HK-2 (cell line): ENCODE data around the gene SFXN4.
A peak's percentile ranks its signal among the peaks of the same experiment; 100 is the strongest.
"Not testable (repeated sequence)": the region's sequence is repeated elsewhere in the genome, so short reads cannot be mapped to it uniquely, and the experiment has no call there.

Experiments used
- DNase-seq: peaks from one replicate; pipeline ENCODE4 v3.0.0-alpha.2; 2018; ENCODE audit not compliant: unreplicated experiment

Gene SFXN4

DNA sequence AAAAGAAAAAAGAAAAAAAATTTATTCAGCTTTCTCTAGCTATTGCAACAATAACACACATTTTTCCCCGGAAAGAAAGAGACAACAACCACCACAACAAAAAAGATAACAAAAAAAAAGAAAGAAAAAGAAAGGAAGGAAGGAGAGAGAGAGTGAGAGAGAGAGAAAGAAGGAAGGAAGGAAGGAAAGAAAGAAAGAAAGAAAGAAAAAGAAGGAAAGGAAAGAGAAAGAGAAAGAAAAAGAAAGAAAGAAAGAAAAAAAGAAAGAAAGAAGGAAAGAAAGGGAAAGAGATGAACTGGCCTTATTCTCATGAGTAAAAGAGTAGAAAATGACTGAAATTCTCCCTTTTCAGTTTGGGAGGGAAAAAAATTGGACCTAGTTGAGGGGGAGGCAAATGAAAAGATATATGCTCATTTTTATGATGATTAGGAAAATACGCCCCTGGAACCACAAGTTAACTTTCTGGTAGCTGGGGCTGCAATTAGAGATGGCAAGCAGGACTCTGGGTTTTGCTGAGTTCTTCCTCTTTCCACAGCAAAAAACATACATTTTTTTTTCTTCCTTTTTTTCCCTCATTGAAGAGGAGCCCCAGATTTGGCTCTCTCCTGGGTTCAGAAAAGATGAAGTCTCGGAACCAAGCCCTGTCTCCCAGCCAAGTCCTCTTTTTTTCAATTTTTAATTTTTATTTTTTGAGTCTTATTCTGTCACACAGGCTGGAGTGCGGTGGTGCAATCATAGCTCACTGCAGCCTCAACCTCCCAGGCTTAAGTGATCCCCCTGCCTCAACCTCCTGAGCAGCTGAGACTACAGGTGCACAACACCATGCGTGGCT is 25.7 kb upstream of the SFXN4 start:
- DNase-seq: no peak

DNA sequence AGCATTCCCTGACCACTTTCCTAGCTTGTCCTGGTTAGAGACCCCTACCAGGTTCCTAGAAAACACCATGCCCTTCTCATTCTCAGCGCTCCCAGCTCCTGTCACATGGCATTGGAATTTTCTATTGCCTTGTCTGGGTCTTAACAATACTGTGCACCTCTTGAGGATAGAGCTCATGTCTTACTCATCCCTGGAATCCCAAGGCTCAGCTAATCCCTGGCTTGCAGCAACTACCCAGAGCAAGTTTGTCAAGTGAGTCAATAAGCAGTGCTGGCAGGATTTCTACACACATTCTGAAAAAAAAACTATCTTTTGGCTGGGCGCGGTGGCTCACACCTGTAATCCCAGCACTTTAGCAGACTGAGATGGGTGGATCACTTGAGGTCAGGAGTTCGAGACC is 24.8 kb upstream of the SFXN4 start:
- peak; percentile 68 for DNase-seq

DNA sequence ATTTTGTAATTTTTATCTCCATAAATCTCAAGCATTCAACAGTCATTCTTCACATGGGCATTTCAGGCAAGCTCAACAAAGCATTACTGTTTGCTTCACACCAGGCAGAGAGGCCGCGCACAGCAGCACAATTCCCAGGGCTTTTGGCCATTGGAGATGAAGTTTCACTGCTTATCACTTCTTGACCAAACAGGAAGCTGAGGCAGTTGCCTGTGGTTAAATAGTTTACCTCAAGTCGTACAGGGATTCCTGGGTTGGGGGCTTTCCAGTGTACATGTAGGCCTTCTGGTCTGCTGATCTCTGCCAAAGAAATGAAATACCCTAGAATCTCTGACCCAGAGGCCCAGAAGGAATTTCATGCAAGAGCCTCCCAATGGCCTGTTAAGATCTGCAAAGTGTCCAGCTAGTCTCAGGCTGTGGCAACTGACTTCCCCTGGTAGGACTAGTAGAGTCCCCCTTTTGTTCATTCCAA is 24.3 kb upstream of the SFXN4 start:
- DNase-seq: peak; percentile 26

DNA sequence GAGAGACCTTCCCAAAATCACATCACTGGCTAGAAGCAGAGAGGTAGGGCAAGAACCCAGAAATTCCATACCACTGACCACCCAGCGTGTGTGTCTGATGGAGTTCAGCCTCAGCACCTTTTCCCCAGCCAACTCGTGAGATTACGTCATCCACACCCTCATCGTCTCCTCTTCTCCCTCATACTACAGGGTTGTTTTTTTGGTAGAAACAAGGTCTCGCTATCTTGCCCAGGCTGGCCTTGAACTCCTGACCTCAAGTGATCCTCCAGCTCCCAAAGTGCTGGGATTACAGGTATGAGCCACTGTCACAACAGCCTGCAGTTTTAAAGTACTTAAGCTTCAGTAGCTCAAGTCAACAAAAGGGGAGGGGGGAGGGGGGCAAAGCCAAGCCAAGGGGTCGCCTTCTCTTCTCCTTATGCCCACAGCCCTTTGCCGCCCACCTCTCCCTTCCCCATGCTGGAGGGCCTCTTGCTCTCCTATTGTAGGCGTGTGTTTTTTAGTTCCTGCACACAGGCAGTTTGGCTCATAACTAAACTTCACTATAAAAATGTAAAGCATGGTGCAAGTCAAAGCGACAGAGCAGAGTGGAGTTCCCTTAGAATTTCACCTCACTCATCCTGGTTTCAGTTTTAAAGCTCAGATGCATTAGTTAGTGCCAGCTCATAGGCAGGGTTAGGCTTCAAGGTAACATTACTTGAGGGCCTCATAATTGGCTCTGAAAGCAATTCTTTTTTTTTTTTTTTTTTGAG is 18.3 kb upstream of the SFXN4 start:
- no peak for DNase-seq

DNA sequence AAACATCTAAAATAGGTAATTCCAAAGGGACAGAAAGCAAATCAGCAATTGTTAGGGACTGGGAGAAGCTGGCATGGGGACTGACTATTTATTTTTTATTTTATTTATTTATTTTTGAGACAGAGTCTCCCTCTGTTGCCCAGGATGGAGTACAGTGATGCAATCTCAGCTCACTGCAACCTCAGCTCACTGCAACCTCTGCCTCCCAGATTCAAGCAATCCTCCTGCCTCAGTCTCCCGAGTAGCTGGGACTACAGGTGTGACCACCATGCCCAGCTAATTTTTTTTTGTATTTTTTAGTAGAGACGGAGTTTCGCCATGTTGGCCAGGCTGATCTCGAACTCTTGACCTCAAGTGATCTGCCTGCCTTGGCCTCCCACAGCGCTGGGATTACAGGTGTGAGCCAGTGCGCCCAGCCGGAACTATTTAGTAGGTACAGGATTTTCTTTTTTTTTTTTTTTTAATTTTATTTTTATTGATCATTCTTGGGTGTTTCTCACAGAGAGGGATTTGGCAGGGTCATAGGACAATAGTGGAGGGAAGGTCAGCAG is 15.4 kb upstream of the SFXN4 start:
- DNase-seq: not testable (repeated sequence)

DNA sequence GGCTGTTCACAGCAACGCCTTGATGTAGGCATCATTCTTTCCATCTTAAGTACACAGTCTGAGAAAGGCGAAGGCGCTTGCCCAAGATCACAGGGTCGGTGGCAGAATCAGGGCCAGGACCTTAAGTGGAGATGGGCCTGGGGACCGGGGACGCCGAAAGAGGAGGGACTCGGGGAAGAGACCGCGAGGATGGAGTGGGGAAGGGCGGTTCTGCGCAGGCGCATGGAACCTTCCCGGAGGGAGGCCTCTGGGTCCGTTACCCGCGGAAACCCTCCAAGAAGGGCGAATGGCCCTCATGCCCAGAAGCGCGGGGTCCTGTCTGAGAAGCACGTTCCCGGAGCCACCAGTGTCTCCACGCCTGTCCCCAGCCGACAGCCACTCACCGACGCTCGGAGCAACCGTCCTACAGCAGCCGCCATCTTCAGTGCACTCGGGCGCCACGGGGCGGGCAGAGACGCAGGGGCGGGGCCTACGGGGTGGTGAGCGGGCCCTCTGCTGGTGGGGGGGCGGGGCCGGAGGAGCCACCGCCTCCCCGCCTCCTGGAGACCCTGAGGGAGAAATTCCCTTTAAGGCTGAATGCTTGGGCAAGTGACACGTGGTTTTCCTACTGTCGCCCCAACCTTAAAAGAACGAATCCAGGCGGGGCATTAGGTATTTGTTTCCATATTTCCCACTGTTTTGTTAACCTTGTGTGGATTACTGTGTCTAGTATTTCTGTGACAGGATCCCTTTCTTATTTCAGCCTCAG is 13.0 kb upstream of the SFXN4 start, which contains the start of gene PRDX3:
PRDX3 (minus strand) TSS at position 441 of the 748 bp plus-strand sequence; CDS start at position 419, 22 bp downstream.
- DNase-seq: peak; percentile 97

DNA sequence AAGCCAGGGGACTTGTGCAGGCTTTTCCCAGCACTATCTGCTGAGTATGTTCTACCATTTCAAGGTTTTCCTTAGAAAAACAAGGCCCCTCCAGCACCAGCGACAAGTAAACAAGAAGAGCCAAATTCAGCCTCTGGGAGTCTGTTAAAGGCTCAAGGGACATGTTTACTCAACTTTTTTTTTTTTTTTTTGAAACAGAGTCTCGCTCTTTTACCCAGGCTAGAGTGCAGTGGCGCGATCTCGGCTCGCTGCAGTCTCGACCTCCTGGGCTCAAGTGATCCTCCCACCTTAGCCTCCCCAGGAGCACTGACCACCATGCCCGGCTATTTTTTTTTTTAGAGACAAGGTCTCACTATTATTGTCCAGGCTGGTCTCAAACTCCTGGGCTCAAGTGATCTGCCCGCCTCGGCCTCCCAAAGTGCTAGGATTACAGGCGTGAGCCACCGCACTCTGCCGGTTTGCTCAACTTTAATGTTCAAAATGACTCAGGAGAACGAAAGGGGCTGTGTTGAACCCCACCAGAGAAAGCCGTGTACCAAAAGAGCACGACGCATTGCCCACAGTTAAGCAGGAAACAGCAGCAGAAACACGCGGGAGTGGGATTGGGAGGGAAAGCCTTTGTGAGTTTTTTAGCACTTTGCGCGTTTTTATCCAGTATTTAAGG is 12.3 kb upstream of the SFXN4 start:
- no peak for DNase-seq

DNA sequence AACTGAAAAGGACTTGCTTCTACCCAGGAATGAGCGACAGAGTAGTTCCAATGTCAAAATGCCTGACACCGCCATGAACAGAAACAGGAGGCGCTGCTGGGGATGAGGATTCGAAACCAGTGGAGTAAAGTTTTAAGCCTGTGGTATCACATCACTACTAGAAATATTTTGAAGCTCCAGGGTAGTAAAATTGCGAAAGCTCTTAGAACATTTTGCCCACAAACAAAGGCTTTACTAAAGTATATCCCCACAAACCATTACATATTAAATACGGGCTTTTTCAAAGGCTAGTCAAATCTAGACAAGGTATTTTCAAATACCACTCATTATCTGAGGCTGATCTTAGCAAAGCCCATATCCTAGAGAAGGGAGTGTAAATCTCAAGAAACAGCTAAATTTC is 10.7 kb upstream of the SFXN4 start:
- DNase-seq: no peak

DNA sequence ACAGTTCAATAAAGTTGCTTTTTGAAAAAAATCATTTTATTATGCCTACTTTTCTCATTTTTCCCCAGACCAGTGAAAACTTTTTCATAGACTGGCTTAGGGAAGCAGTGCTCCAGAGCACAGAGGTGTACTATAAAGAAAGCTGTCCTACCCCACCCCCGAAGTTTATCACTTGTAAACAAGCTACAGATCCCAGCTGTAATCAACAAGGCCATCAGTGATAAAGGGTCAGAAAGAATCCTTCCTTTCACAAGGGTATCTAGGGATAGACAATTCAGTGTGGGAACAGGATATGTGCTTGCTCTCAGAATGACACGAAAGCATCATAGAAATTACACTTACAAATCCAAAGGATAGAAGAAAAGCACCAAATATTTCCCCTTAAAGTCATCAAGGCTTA is 8.6 kb upstream of the SFXN4 start:
- no peak for DNase-seq

DNA sequence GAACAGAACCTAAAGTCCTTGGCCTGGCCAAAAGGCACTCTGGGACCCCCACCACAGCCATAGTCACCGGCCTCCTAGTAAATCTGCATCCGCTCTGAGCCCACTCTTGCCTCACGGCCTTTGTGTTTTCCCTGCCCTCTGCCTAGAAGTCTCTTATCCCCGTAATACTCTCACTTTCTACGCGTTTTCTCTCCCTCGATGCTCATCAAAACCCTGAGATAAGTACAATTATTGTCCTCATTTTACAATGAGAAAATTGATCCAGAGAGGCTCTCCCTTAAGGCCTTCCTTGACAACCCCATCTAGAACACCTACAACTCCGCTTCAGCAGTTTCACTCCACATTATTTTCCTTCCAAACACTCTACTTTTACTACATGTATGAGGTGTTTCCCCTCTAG is 1.5 kb upstream of the SFXN4 start:
- DNase-seq: no peak

DNA sequence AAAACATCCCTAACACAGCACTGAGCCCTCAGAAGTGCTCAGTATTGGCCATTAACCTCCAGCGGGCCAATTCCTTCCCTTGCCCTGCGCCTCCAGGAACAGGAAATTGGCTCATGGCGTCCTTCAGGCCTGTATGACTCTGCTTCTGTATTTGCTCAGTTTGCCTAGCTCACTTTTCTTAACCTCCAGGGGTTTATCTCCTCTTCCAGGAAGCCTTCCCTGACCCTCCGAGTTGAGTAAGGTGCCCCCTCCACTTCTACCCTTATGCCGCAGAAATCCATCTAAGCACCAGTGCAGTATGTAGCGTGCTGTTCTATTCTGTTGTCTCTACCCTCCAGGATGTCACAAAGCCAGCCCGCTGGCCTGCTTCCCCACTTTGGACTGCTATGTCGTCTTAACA is 1.1 kb upstream of the SFXN4 start:
- DNase-seq: no peak

DNA sequence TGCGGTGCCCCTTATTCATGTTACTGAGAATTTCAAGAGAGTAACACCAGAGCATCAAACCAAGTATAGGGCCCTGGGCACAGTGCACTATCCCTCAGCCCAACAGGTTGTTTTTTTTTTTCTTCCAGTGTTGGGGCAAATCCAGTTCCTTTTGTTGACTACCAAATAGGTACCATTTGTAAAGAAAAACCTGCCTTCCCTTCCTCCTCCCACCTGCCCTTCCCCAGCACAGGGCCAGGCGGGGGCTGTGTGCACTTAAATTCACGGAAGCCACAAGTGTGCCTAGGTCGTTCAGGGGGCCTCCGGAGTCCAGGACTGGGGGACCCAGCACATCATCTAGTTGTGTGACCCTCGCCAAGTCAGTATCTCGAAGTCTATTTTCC is 595 bp upstream of the SFXN4 start:
- no peak for DNase-seq

DNA sequence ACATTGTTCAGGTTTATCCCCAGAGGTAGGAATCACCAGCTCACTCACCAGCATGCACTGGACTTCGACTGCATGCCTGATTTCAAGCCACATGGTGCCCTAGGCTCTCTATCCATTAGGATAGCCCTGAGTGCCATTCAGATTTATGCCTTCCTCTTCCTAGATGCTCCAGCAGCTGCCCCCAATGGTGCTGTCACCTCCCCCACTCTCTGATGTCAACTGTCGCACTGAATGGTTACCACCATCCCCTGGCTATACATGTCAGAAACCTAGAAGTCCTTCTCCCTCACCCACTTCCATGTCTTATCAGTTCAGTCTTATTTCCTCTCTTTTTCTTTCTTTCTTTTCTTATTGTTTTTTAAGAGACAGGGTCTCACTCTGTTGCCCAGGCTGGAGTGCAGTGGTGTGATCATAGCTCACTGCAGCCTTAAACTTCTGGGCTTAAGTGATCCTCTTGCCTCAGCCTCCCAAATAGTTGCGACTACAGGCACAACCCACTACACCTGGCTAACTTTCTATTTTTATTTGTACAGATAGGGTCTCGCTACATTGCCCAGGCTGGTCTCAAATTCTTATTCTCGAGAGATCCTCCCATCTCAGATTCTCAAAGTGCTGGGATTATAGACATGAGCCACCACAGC is 2.9 kb downstream of the SFXN4 start:
- DNase-seq: no peak

DNA sequence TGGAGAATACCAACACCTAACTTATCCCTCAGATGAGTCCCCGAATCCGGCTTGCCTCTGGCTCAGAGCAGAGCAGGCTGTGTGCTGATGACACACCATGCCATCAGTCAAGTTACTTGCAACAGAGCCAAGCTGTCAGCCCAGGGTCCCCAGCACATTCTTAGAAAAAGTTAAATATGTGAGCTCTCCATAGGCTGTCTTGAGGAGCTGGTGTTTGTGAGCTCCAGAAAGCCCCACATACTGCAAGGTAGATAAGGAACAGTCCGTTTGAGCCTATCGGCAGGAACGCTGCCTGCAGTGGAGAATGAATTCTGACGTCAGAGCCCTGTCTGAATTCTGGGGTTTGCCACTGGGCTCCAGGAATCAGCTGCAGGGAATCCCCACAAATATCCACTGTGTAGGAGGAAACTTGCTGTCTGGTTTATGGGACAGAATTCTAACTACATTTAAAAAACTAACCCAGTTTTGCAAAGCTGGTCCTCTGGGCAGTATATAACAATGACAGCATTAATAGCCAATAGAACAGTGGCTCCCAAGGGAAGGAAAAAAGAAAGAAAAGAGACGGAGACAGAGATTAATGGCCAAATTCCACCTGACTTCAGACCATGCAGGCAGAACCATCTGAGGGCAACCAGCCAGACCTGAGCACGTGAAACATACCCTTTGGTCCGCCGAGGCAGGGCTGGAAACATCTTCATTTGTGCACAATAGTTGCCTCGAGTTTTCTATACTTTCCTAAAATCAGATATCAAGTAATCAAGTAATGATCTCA is 3.6 kb downstream of the SFXN4 start:
- DNase-seq: no peak

DNA sequence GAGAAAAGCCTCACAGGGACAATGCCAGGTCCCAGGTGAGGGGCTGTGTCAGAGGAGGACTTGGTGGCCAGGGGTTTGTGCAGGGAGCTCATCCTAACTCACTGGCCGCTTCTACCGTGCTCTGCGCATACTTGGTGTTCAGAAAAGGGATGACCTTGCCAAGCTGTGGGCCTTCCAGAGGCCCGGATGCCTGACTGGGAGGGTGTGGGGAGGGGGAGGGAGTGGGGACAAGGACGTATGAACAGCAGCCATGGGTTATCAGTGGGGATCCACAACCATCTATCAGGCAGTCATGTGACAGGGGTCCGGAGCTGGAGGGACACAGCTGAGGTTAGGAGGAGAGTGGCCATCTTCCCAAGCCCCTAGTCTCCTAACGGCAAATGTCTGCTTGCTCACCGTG is 6.2 kb downstream of the SFXN4 start:
- DNase-seq: no peak

DNA sequence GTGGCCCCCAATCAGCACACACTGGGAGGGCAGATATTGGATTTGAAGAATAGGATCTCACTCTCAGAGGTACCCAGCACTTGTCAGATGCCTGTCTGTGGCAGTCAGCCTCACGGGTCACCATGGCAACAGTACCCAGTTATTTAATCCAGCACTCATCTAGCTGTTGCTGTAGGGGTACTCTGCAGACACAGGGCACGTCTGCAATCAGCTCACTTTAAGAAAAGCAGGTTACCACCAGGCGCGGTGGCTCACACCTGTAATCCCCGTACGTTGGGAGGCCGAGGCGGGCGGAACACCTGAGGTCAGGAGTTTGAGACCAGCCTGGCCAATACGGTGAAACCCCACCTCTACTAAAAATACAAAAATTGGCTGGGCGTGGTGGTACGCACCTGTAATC is 11.9 kb downstream of the SFXN4 start:
- no peak for DNase-seq

DNA sequence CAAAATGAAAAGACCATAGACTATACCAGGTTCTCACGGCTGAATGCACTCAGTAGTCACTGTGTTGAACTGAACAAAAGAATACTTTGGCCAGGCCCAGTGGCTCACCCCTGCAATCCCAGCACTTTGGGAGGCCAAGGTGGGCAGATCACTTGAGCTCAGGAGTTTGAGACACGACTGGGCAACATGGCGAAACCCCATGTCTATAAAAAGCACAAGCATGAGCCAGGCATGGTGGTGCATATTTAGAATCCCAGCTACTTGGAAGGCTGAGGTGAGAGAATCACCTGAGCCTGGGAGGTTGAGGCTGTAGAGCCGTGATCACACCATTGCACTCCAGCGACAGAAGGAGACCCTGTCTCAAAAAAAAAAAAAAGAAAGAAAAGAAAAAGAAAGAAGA is 12.5 kb downstream of the SFXN4 start:
- DNase-seq: no peak

DNA sequence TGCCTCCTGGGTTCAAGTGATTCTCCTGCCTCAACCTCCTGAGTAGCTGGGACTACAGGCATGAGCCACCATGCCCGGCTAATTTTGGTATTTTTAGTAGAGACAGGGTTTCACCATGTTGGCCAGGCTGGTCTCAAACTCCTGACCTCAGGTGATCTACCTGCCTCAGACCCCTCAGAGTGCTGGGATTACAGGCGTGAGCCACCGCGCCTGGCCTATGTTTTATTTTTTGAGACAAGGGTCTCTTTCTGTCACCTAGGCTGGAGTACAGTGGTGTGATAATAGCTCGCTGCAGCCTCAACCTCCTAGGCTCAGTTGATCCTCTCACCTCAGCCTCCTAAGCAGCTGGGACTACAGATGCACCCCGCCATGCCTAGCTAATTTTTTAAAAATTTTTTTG is 13.9 kb downstream of the SFXN4 start:
- not testable (repeated sequence) for DNase-seq

DNA sequence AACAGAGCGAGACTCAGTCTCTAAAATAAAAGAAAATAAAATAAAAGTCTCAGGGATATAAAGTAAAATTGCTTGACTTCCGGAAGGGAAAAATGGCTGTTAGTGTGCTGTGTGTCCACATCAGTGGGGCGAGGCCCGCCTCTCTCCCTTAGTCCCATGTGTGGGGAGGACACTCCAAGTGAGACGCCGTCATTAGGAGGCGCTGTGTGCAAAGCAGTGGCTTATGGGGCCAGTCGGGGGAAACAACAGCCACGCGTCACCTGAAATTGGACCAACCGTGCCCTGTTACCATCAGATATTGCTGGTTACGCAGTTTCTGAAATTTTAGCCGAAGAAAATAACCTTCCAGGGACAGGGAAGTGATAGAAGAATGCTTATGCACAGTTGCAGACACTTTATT is 15.8 kb downstream of the SFXN4 start:
- DNase-seq: no peak

DNA sequence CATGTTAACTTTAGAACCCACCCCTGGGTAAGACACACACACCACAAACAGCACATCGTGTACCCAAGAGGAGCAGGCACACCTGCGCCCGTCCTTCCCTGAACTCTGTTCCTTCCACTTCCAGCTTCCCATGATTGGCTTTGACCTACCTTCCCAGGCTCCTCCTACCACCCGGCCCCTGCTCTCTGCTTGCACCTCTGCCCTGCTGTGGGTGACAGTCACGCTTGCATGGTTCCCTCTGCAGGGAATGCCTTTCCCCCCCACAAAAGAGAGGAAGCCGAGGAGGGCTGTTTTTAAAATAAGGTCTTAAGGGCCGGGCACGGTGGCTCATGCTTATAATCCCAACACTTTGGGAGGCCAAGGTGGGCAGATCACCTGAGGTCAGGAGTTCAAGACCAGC is 16.4 kb downstream of the SFXN4 start:
- no peak for DNase-seq
